MM.1S (cell line): Measurements from ENCODE around the gene SCN4A.

Experiments used
- EZH2 ChIP-seq: fragments of 300-600 bp; sonication (generic); optimal IDR thresholded peaks from 2 replicates; pipeline ENCODE3; 2017; ENCODE audit warnings: low read depth, mild to moderate bottlenecking, antibody characterized with exemption, low read length, mixed read lengths
- EZH2phosphoT487 ChIP-seq: fragments of 300-600 bp; sonication (generic); IDR thresholded peaks from 2 replicates; pipeline ENCODE4 v1.6.1; 2018; ENCODE audit warnings: antibody characterized with exemption, low read length
- TF ChIP-seq, protein P1 (sequence below): fragments of 300-600 bp; sonication (generic); IDR thresholded peaks from 2 replicates; pipeline ENCODE4 v1.5.1; 2016; ENCODE audit warnings: antibody characterized with exemption, low read length, mixed read lengths

DNA sequence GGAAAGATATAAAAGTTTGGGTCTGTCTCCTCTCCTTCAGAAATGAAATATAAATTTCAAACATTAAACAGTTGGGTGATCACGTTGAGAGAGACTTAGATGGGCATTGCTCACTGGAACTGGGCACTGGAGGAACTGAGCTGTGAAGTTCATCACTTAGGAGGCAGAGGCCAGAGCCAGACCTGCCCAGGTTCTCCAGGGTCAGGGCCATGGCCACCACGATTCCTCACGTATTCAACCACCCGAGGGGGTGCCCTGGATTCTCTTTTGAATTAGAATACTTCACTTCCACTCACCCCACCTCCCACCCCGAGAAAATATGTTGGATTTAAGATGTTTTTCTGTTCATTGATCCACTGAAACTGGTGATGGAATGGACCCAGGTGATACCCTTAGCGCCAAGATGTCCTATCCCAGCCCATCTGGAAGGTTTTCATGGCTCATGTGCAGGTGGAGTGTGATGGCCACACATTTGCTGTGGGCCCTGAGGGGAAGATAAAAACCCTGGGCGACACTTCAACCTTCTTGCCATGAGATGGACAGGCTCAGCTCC is 31.6 kb upstream of the SCN4A start:
- TF ChIP-seq, protein P1, sequence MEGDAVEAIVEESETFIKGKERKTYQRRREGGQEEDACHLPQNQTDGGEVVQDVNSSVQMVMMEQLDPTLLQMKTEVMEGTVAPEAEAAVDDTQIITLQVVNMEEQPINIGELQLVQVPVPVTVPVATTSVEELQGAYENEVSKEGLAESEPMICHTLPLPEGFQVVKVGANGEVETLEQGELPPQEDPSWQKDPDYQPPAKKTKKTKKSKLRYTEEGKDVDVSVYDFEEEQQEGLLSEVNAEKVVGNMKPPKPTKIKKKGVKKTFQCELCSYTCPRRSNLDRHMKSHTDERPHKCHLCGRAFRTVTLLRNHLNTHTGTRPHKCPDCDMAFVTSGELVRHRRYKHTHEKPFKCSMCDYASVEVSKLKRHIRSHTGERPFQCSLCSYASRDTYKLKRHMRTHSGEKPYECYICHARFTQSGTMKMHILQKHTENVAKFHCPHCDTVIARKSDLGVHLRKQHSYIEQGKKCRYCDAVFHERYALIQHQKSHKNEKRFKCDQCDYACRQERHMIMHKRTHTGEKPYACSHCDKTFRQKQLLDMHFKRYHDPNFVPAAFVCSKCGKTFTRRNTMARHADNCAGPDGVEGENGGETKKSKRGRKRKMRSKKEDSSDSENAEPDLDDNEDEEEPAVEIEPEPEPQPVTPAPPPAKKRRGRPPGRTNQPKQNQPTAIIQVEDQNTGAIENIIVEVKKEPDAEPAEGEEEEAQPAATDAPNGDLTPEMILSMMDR = no peak
- TF ChIP-seq EZH2phosphoT487 (no peak), EZH2 (no peak)
